ENCODE measurements around the gene L3HYPDH. TPM values are rescaled to one million over a fixed set of nuclear protein-coding genes. Genes with fewer than 3 reads are reported as not detected.
A peak's percentile ranks its signal among the peaks of the same experiment; 100 is the strongest.

L3HYPDH gene
- total and polyA plus RNA-seq, 2 of the 13 experiments (the other 11 are each of a cell fraction or from before 2014, with no cell fraction given), result 30.5 to 36.6 TPM

GRCh38 chr14:59483819-59484638 lies at the start of gene L3HYPDH, which contains the start of gene JKAMP (continued):
- TF ChIP-seq EZH2 (conservative IDR thresholded peaks at IDR 0.05; ENCODE audit: low read depth, low read length), result no peak
- no peak for TF ChIP-seq HHEX (CRISPR knock-in tag; IDR thresholded peaks at IDR 0.05)
- TF ChIP-seq CTCF (CRISPR knock-in tag; IDR thresholded peaks at IDR 0.05), result peak; percentile 83
- TF ChIP-seq TOE1 (CRISPR knock-in tag; IDR thresholded peaks at IDR 0.05), result no peak
- TF ChIP-seq MNT (IDR thresholded peaks at IDR 0.05), result peak; percentile 75
- TF ChIP-seq ADNP (CRISPR knock-in tag; IDR thresholded peaks at IDR 0.05), result 0 out of 2 replicates have a peak, but pooled peaks have one; percentile 67
- peak; percentile 88 for TF ChIP-seq HNRNPLL (IDR thresholded peaks at IDR 0.05; ENCODE audit: low read depth, low read length, poor library complexity, severe bottlenecking)
- TF ChIP-seq ZNF672 (CRISPR knock-in tag; IDR thresholded peaks at IDR 0.05), result no peak
- peak; percentile 80 for TF ChIP-seq TBX3 (IDR thresholded peaks at IDR 0.05; ENCODE audit: borderline replicate concordance)
- TF ChIP-seq FOXC1 (CRISPR knock-in tag; IDR thresholded peaks at IDR 0.05; ENCODE audit: borderline replicate concordance), result peak; percentile 99
- TF ChIP-seq U2AF1 (optimal IDR thresholded peaks at IDR 0.05; ENCODE audit: low read depth, low read length), result no peak
- no peak for TF ChIP-seq DDIT3 (CRISPR knock-in tag; IDR thresholded peaks at IDR 0.05)
- peak; percentile 95 for TF ChIP-seq TEAD2 (CRISPR knock-in tag; IDR thresholded peaks at IDR 0.05)
- TF ChIP-seq ZBTB21 (CRISPR knock-in tag; IDR thresholded peaks at IDR 0.05), result no peak
- TF ChIP-seq ZNF891 (CRISPR knock-in tag; IDR thresholded peaks at IDR 0.05), result peak; percentile 91
- 0 out of 2 replicates have a peak, but pooled peaks have one; percentile 51 for TF ChIP-seq ZNF24 (IDR thresholded peaks at IDR 0.05)
- TF ChIP-seq TFDP2 (CRISPR knock-in tag; IDR thresholded peaks at IDR 0.05), result peak; percentile 83
- TF ChIP-seq ZFP82 (CRISPR knock-in tag; IDR thresholded peaks at IDR 0.05; ENCODE audit: borderline replicate concordance), result 0 out of 2 replicates have a peak, but pooled peaks have one; percentile 80
- peak; percentile 73; the same call in 1 of the 2 replicates for TF ChIP-seq ZNF337 (CRISPR knock-in tag; IDR thresholded peaks at IDR 0.05; ENCODE audit: borderline replicate concordance, low read depth)
- no peak for TF ChIP-seq TRAFD1 (CRISPR knock-in tag; IDR thresholded peaks at IDR 0.05; ENCODE audit: borderline replicate concordance)
- TF ChIP-seq PHB2 (IDR thresholded peaks at IDR 0.05; ENCODE audit: partially characterized antibody), result no peak
- TF ChIP-seq ZNF263 (CRISPR knock-in tag; IDR thresholded peaks at IDR 0.05), result peak; percentile 80
- TF ChIP-seq ZNF562 (CRISPR knock-in tag; IDR thresholded peaks at IDR 0.05; ENCODE audit: borderline replicate concordance), result no peak
- no peak; the same call in 1 of the 2 replicates for TF ChIP-seq NR1H2 (CRISPR knock-in tag; IDR thresholded peaks at IDR 0.05; ENCODE audit: borderline replicate concordance, low read depth)
